ENCODE data around the gene PPARG. TPM values are rescaled to one million over a fixed set of nuclear protein-coding genes. Genes with fewer than 3 reads are reported as not detected.

The PPARG gene
- total and polyA plus RNA-seq, 2 of the 8 experiments (the other 6 are each of a cell fraction or from before 2014, with no cell fraction given): 0.06 TPM; not detected in 1

- Histone ChIP-seq H3K23me2 (ENCODE audit: low read depth, low read length) (no peaks in the 10 kb centered on the region), H4K8ac (ENCODE audit: extremely low read depth, insufficient read depth, low read length) (no peak overlapping the region), H4K5ac (ENCODE audit: insufficient read length, low read depth, low read length) (no peak overlapping the region), H2AFZ (ENCODE audit: low read length) (no peak overlapping the region), H3K4ac (replicated peaks; ENCODE audit: insufficient read length, low read depth, low read length) (no peak overlapping the region), H4K91ac (replicated peaks; ENCODE audit: insufficient read length, low read length) (no peak overlapping the region), H3K79me1 (ENCODE audit: low read depth, low read length) (no peaks in the 10 kb centered on the region), H2BK15ac (ENCODE audit: low read length) (no peak overlapping the region), H2BK120ac (replicated peaks; ENCODE audit: low read depth, low read length) (no peak overlapping the region), H2BK5ac (ENCODE audit: low read depth, low read length) (no peak overlapping the region), H3K4me1 (replicated peaks in 1 of 4; ENCODE audit: control insufficient read depth in 3 of 4, insufficient read depth in 4 of 4, low read length in 3 of 4) (no peaks in the 10 kb centered on the region), H2AK5ac (ENCODE audit: low read depth, low read length) (no peak overlapping the region), H3K9ac (replicated peaks in 1 of 4; ENCODE audit: extremely low read depth in 1 of 4, low read depth in 3 of 4, low read length in 3 of 4) (no peak overlapping the region), H3K18ac (ENCODE audit: extremely low read depth, low read length) (no peak overlapping the region), H3K23ac (ENCODE audit: insufficient read length) (no peak overlapping the region), H2BK12ac (ENCODE audit: low read depth, low read length) (no peak overlapping the region), H2BK20ac (ENCODE audit: low read length) (no peak overlapping the region), H4K20me1 (replicated peaks in 1 of 2; ENCODE audit: control insufficient read depth in 1 of 2, insufficient read depth in 2 of 2, low read length in 2 of 2) (peaks cover 0 to 1% of the 10 kb centered on the region in 2 experiments), H3K14ac (ENCODE audit: insufficient read length) (no peak overlapping the region), H3K56ac (replicated peaks; ENCODE audit: insufficient read length, low read depth, low read length) (no peak overlapping the region), H3K4me3 (ENCODE audit: extremely low read depth in 1 of 4, insufficient read depth in 2 of 4, low read depth in 3 of 4, low read length in 4 of 4) (no peak overlapping the region), H3K36me3 (ENCODE audit: control insufficient read depth in 2 of 4, insufficient read depth in 4 of 4, low read length in 3 of 4) (no peaks in the 10 kb centered on the region), H3K27me3 (replicated peaks in 1 of 4; ENCODE audit: control insufficient read depth in 3 of 4, extremely low read depth in 1 of 4, insufficient read depth in 3 of 4, low read length in 3 of 4) (no peaks in the 10 kb centered on the region), H3K27ac (ENCODE audit: low read depth, low read length) (no peak overlapping the region), H3K4me2 (ENCODE audit: insufficient read depth in 1 of 2, low read depth in 2 of 2, low read length in 2 of 2) (no peak overlapping the region), H3K9me3 (ENCODE audit: insufficient read depth in 2 of 2, low read depth in 1 of 2, low read length in 1 of 2) (no peaks in the 10 kb centered on the region), H3K79me2 (ENCODE audit: control insufficient read depth in 1 of 2, insufficient read depth in 2 of 2, low read length in 2 of 2) (no peaks in the 10 kb centered on the region)
- TF ChIP-seq CTBP2 (IDR thresholded peaks at IDR 0.05; ENCODE audit: borderline replicate concordance, insufficient read depth, insufficient read length, low read length) (no peak), CBX5 (IDR thresholded peaks at IDR 0.05; ENCODE audit: low read depth, low read length) (no peak), TEAD4 (IDR thresholded peaks at IDR 0.05; ENCODE audit: low read depth, low read length) (no peak), RNF2 (IDR thresholded peaks at IDR 0.05; ENCODE audit: borderline replicate concordance, low read depth, low read length, missing control alignments, poor library complexity, severe bottlenecking) (no peak), CTCF (IDR thresholded peaks at IDR 0.05; ENCODE audit: control extremely low read depth in 1 of 3, insufficient read depth in 1 of 3, low read depth in 1 of 3, low read length in 3 of 3) (no peak), SIRT6 (IDR thresholded peaks at IDR 0.05; ENCODE audit: low read length) (no peak)
- CTCF ChIA-PET (ENCODE audit: partially characterized antibody): no interaction called here
- WGBS, 2 experiments (ENCODE audit: extremely low coverage in 1 of 2, insufficient coverage in 1 of 2, insufficient read length in 1 of 2, insufficient replicate concordance in 2 of 2, low coverage in 1 of 2, low lambda C conversion rate in 2 of 2, missing lambda C conversion rate in 1 of 2): 90% methylated on average over 3 of the region's 3 CpGs; no CpG with 5 or more reads in 1 of the 2 experiments
- POLR2A ChIA-PET (ENCODE audit: partially characterized antibody): no interaction called here
- no peak for FAIRE-seq
- no peak for DNase-seq (ENCODE audit: low read depth in 1 of 2, low spot score in 2 of 2)
Measured at GRCh38 chr3:12357456-12357855, 68.6 kb downstream of the PPARG start.
